GM18909 (cell line): ENCODE measurements around the gene HIPK2.

Experiments
- ATAC-seq: cut with Tn5 transposase; IDR thresholded peaks from one replicate; pipeline ENCODE4 v1.9.1; 2021; ENCODE audit warnings: mild to moderate bottlenecking; ENCODE audit not compliant: unreplicated experiment, poor library complexity

Gene HIPK2

GRCh38 chr7:139526578-139527544, 250.9 kb downstream of the HIPK2 start:
- no peak for ATAC-seq

GRCh38 chr7:139525750-139526149, 252.0 kb downstream of the HIPK2 start:
- ATAC-seq = no peak

- ATAC-seq = no peak
These were observed 252.6 kb downstream of the HIPK2 start for GRCh38 chr7:139525239-139525638.

GRCh38 chr7:139523968-139524815, 253.6 kb downstream of the HIPK2 start:
- ATAC-seq = no peak

- ATAC-seq = no peak
These were observed 254.4 kb downstream of the HIPK2 start, which contains the start of gene CLEC2L for GRCh38 chr7:139523199-139523941. TSS of gene CLEC2L (plus strand) at chr7:139523685. CDS start at chr7:139523928, 243 bp downstream.

- ATAC-seq = no peak
These were observed 255.0 kb downstream of the HIPK2 start for GRCh38 chr7:139522830-139523198.

GRCh38 chr7:139521439-139521838, 256.4 kb downstream of the HIPK2 start:
- ATAC-seq = no peak

GRCh38 chr7:139515266-139515665, 262.5 kb downstream of the HIPK2 start:
- no peak for ATAC-seq
